HCT116 (cell line): ENCODE measurements around the gene PARD6G. TPM values are rescaled to one million over a fixed set of nuclear protein-coding genes. Genes with fewer than 3 reads are reported as not detected.

ENCODE experiments used
- ATAC-seq: fragments of 200-7000 bp; cut with Tn5 transposase; 2 replicates; pipeline ENCODE4 v1.9.1; 2020; ENCODE audit warnings: mild to moderate bottlenecking, moderate library complexity
- BruUV-seq: library from RNA; stranded (reverse); fragments of 400-500 nt; replicated peaks from 2 replicates; lab custom pipeline; 2021; lab: Mats Ljungman, UMichigan
- CTCF ChIA-PET: fragments of 300-600 bp; sonication (Branson Sonifier 250); formaldehyde crosslinking; loops from one replicate; lab custom pipeline; 2021; ENCODE audit warnings: antibody characterized with exemption; lab: Charles Lee
- POLR2A ChIA-PET: fragments of 300-600, 350-600 bp; sonication (Branson Sonifier 250); formaldehyde crosslinking; loops from one replicate; lab custom pipeline; 2021; ENCODE audit warnings: antibody characterized with exemption; lab: Charles Lee
- RAD21 ChIA-PET, 2 experiments: fragments of 300-600 bp; sonication (Branson Sonifier 250); formaldehyde crosslinking; loops; one replicate each; lab custom pipeline; 2023; ENCODE audit warnings: low total read pairs in 2 of 2; ENCODE audit not compliant: uncharacterized antibody in 2 of 2, unreplicated experiment in 2 of 2, low non-redundant PET in 1 of 2; lab: Charles Lee
- DNase-seq: peaks from one replicate; pipeline ENCODE4 v3.0.0-alpha.2; 2010; ENCODE audit warnings: low read depth, low spot score
- H2AFZ ChIP-seq: fragments of 200-600 bp; shearing (Covaris generic), sonication (generic); 2 replicates; pipeline ENCODE4 v1.6.1; 2017; ENCODE audit warnings: low read depth, mixed run types, mixed read lengths, antibody characterized with exemption, low read length; ENCODE audit not compliant: poor library complexity, severe bottlenecking
- H3K27ac ChIP-seq: 2 replicates; pipeline ENCODE4 v1.5.1; 2012; ENCODE audit warnings: low read depth, low read length
- H3K27me3 ChIP-seq: fragments of 200-600 bp; sonication (generic); 2 replicates; pipeline ENCODE4 v1.6.1; 2016; ENCODE audit warnings: mixed run types, low read length, mixed read lengths; ENCODE audit not compliant: insufficient read depth
- H3K36me3 ChIP-seq, 2 experiments: fragments of 200-500 bp in 1 of 2; fragments of 200-600 bp in 1 of 2; sonication (Bioruptor generic) in 1 of 2; sonication (generic) in 1 of 2; 2 replicates each; pipeline versions ENCODE4 v1.5.1 to v1.6.1; 2014 to 2016; ENCODE audit warnings: low read length in 2 of 2, inconsistent platforms in 1 of 2, mixed read lengths in 1 of 2, mixed run types in 1 of 2; ENCODE audit not compliant: insufficient read depth in 2 of 2, control insufficient read depth in 1 of 2
- H3K4me1 ChIP-seq, 2 experiments: fragments of 200-600 bp in 1 of 2; sonication (generic) in 1 of 2; 2 replicates each; pipeline versions ENCODE4 v1.5.1 to v1.6.1; 2012 to 2017; ENCODE audit warnings: low read length in 2 of 2, inconsistent platforms in 1 of 2, mild to moderate bottlenecking in 1 of 2, mixed read lengths in 1 of 2, mixed run types in 1 of 2, moderate library complexity in 1 of 2; ENCODE audit not compliant: insufficient read depth in 2 of 2, control insufficient read depth in 1 of 2
- H3K4me2 ChIP-seq: fragments of 200-600 bp; sonication (generic); 2 replicates; pipeline ENCODE4 v1.6.1; 2017; ENCODE audit warnings: mixed run types, low read length, mixed read lengths
- H3K4me3 ChIP-seq, 2 experiments: fragments of 200-600 bp in 1 of 2; sonication (generic) in 1 of 2; replicated peaks in 1 of 2; 2 replicates each; pipeline ENCODE4 v1.5.1; 2011 to 2016; ENCODE audit warnings: low read length in 2 of 2, control low read depth in 1 of 2, low read depth in 1 of 2, mild to moderate bottlenecking in 1 of 2, mixed read lengths in 1 of 2, mixed run types in 1 of 2
- H3K79me2 ChIP-seq: fragments of 200-600 bp; sonication (generic); 2 replicates; pipeline ENCODE4 v1.6.1; 2017; ENCODE audit warnings: mild to moderate bottlenecking, mixed run types, low read length, moderate library complexity, mixed read lengths; ENCODE audit not compliant: insufficient read depth
- H3K9ac ChIP-seq: fragments of 200-600 bp; sonication (generic); 2 replicates; pipeline ENCODE4 v1.6.1; 2016; ENCODE audit warnings: low read length, mixed read lengths
- H3K9me2 ChIP-seq: fragments of 200-600 bp; sonication (generic), shearing (Covaris generic); 2 replicates; pipeline ENCODE4 v1.6.1; 2017; ENCODE audit warnings: mixed run types, mild to moderate bottlenecking, moderate library complexity; ENCODE audit not compliant: insufficient read depth
- H3K9me3 ChIP-seq, 2 experiments: fragments of 200-500 bp in 1 of 2; fragments of 200-600 bp in 1 of 2; sonication (Bioruptor generic) in 1 of 2; sonication (generic) in 1 of 2; 2 replicates each; pipeline ENCODE4 v1.6.1; 2014 to 2017; ENCODE audit warnings: low read length in 2 of 2, mixed read lengths in 2 of 2, inconsistent platforms in 1 of 2, low read depth in 1 of 2, mild to moderate bottlenecking in 1 of 2, mixed run types in 1 of 2, moderate library complexity in 1 of 2; ENCODE audit not compliant: control insufficient read depth in 1 of 2, insufficient read depth in 1 of 2
- H4K20me1 ChIP-seq: fragments of 200-600 bp; sonication (generic), shearing (Covaris generic); 2 replicates; pipeline ENCODE4 v1.6.1; 2017; ENCODE audit warnings: mixed run types, mild to moderate bottlenecking, moderate library complexity; ENCODE audit not compliant: insufficient read depth
- CEBPB ChIP-seq: IDR thresholded peaks from 2 replicates; pipeline ENCODE4 v1.6.1; 2012; ENCODE audit warnings: low read depth
- EGR1 ChIP-seq: IDR thresholded peaks from 2 replicates; pipeline ENCODE4 v1.6.1; 2012; ENCODE audit warnings: low read depth
- EZH2 ChIP-seq: fragments of 200-600 bp; sonication (generic); IDR thresholded peaks from 2 replicates; pipeline ENCODE4 v1.6.1; 2017; ENCODE audit warnings: antibody characterized with exemption, mixed run types
- MAX ChIP-seq: IDR thresholded peaks from 2 replicates; pipeline ENCODE4 v1.6.1; 2012
- POLR2AphosphoS5 ChIP-seq: IDR thresholded peaks from 2 replicates; pipeline ENCODE4 v1.6.1; 2011; ENCODE audit warnings: mild to moderate bottlenecking, low read depth, low read length, moderate library complexity
- REST ChIP-seq: IDR thresholded peaks from 2 replicates; pipeline ENCODE4 v1.6.1; 2012; ENCODE audit warnings: low read depth
- SP1 ChIP-seq: IDR thresholded peaks from 2 replicates; pipeline ENCODE4 v1.6.1; 2012; ENCODE audit warnings: low read depth
- YY1 ChIP-seq: IDR thresholded peaks from 2 replicates; pipeline ENCODE4 v1.6.1; 2011; ENCODE audit warnings: low read length, low read depth, moderate library complexity, mild to moderate bottlenecking; ENCODE audit not compliant: insufficient replicate concordance; ENCODE audit errors: extremely low read depth
- ZBTB33 ChIP-seq: IDR thresholded peaks from 2 replicates; pipeline ENCODE4 v1.6.1; 2011; ENCODE audit warnings: mild to moderate bottlenecking, low read length, moderate library complexity; ENCODE audit not compliant: insufficient replicate concordance; ENCODE audit errors: extremely low read depth
- ZFX ChIP-seq: fragments of 450-650 bp; IDR thresholded peaks from 2 replicates; pipeline ENCODE4 v1.6.1; 2017
- ZNF274 ChIP-seq: fragments of 200-500 bp; sonication (Bioruptor generic); IDR thresholded peaks from 2 replicates; pipeline ENCODE4 v1.6.1; 2014; ENCODE audit warnings: mild to moderate bottlenecking, low read depth, low read length, inconsistent platforms
- intact Hi-C: fragments of 100-400 bp; cut with micrococcal nuclease; formaldehyde crosslinking; loops from 2 replicates; pipeline ENCODE4 v1.10.0; 2022
- total RNA-seq: library from RNA; stranded (reverse); gene quantifications from one replicate; pipeline ENCODE4 v1.2.1, GENCODE V29; 2021; ENCODE audit not compliant: unreplicated experiment

Gene PARD6G
- total RNA-seq, 1 experiment from 2014 or later = 12.8 TPM

GRCh38 chr18:80181642-80182461 lies 65.5 kb downstream of the PARD6G start:
- POLR2A ChIA-PET = no interaction called here
- Histone ChIP-seq H2AFZ (no peak overlapping the region), H3K9me3 (no peaks in the 10 kb centered on the region), H3K4me3 (no peak overlapping the region), H3K4me2 (no peak overlapping the region), H3K36me3 (no peaks in the 10 kb centered on the region), H3K4me1 (no peaks in the 10 kb centered on the region), H3K9me2 (no peaks in the 10 kb centered on the region), H3K27me3 (no peaks in the 10 kb centered on the region), H4K20me1 (no peaks in the 10 kb centered on the region), H3K27ac (no peak overlapping the region), H3K79me2 (no peaks in the 10 kb centered on the region), H3K9ac (no peak overlapping the region)
- TF ChIP-seq MAX (no peak), POLR2AphosphoS5 (no peak), ZBTB33 (no peak), SP1 (no peak), ZNF274 (no peak), REST (no peak), YY1 (no peak), EGR1 (no peak), ZFX (no peak), CEBPB (no peak), EZH2 (no peak)
- CTCF ChIA-PET = no interaction called here
- ATAC-seq = no peak
- no peak for DNase-seq
- no TSS peak for BruUV-seq
- RAD21 ChIA-PET = no interaction called here
- intact Hi-C loops = no loop called here
